BJ (cell line): ENCODE results near the gene FDXR. TPM values are rescaled to one million over a fixed set of nuclear protein-coding genes. Genes with fewer than 3 reads are reported as not detected.

Source experiments
- CTCF ChIA-PET: fragments of 350-600 bp; formaldehyde crosslinking; extraction: SDS; loops from one replicate; lab custom pipeline; 2021; ENCODE audit warnings: antibody characterized with exemption, inconsistent platforms; lab: Yijun Ruan, JAX
- POLR2A ChIA-PET: fragments of 300-600 bp; sonication (Branson Sonifier 250); formaldehyde crosslinking; extraction: SDS; loops from one replicate; lab custom pipeline; 2021; ENCODE audit warnings: antibody characterized with exemption; lab: Charles Lee
- DNase-seq: peaks from one replicate; pipeline ENCODE4 v3.0.0-alpha.2; 2011; ENCODE audit warnings: low read depth
- H3K27me3 ChIP-seq: 2 replicates; pipeline ENCODE4 v1.6.0; 2011; ENCODE audit warnings: low read length; ENCODE audit not compliant: control insufficient read depth, insufficient read depth
- H3K36me3 ChIP-seq: 2 replicates; pipeline ENCODE4 v1.5.1; 2011; ENCODE audit warnings: low read length; ENCODE audit not compliant: control insufficient read depth, insufficient read depth
- H3K4me3 ChIP-seq: 2 replicates; pipeline ENCODE4 v1.5.1; 2011; ENCODE audit warnings: low read depth, mild to moderate bottlenecking, control low read depth, low read length
- CTCF ChIP-seq: IDR thresholded peaks from 2 replicates; pipeline ENCODE4 v1.5.1; 2011; ENCODE audit warnings: low read depth, mild to moderate bottlenecking, control low read depth, inconsistent platforms, low read length, moderate library complexity; ENCODE audit not compliant: insufficient read depth
- polyA plus RNA-seq: library from polyadenylated mRNA; depleted of rRNA; stranded (reverse); fragments of >200 nt; gene quantifications from 2 replicates; pipeline ENCODE4 v1.2.3, GENCODE V29; 2011

The FDXR gene
- polyA plus RNA-seq, 1 experiment, result 38.0 TPM

GRCh38 chr17:74893936-74894671 lies 21.3 kb upstream of the FDXR start:
- CTCF ChIA-PET, result no interaction called here

DNA sequence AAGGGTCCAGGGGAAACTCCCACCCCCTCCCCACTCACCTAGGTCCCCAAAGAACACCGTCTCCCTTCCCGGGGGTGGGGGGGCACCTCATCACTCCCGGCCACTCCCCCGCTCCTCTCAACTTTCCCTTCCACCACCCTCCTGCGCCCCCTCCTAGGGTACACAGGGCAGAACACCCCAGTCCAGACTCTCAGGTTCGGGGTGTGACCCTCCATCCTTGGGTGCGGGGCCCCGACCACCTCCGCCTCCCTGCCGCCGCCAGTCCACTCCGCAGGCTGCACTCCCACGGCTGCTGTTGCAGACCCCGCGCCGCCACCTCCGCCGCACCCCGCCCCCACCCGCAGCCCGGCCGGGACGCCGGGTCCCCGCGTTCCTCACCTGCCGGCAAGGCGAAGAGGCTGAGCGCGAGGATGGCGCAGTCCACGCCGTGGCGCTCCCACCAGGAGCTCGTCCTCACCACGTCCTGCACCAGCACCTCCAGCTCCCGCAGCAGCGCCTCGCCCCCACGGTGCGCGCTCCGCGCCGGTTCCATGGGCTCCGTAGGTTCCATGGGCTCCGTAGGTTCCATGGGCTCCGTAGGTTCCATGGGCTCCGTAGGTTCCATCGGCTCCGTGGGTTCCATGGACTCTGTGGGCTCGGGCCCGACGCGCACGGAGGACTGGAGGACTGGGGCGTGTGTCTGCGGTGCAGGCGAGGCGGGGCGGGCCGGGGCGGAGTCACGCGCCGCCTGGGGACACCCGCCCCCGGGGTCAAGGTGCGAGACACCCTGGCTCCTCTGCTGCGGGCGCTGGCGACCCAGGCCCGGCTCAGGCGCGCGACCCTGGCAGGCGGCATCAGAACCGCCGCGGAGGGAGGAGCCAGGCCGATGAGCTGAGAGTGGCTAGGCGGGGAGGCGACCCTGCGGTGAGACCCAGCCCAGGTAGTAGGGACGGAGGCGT lies 20.4 kb upstream of the FDXR start, which contains the start of gene FADS6:
TSS of gene FADS6 (minus strand) at position 660 of the 938 bp plus-strand sequence. CDS start at position 622, 38 bp downstream.
- no peak for DNase-seq
- no peak for TF ChIP-seq CTCF
- ChIA-PET CTCF (no interaction called here), POLR2A (no interaction called here)
- Histone ChIP-seq H3K36me3 (no peaks in the 10 kb centered on the region), H3K4me3 (no peak within 1 kb of the TSS), H3K27me3 (peaks cover 44% of the 10 kb centered on the region)

More at GRCh38 chr17:74893936-74894671, 21.3 kb upstream of the FDXR start:
- TF ChIP-seq CTCF, result no peak
- POLR2A ChIA-PET, result no interaction called here
- DNase-seq, result no peak
- Histone ChIP-seq H3K27me3 (peaks cover 42% of the 10 kb centered on the region), H3K36me3 (no peaks in the 10 kb centered on the region), H3K4me3 (no peak overlapping the region)

GRCh38 chr17:74892013-74892841 lies 19.4 kb upstream of the FDXR start:
- H3K36me3 ChIP-seq, result no peaks in the 10 kb centered on the region
- CTCF ChIA-PET, result interaction anchor here (0.9 to 1.5 kb wide), 2 partner anchors 12 to 14 kb away, joined by 3 to 5 read pairs; no protein-coding TSS in a partner anchor
- H3K27me3 ChIP-seq, result peaks cover 43% of the 10 kb centered on the region
- TF ChIP-seq CTCF, result no peak
- H3K4me3 ChIP-seq, result no peak overlapping the region
- DNase-seq, result no peak
- POLR2A ChIA-PET, result no interaction called here

DNA sequence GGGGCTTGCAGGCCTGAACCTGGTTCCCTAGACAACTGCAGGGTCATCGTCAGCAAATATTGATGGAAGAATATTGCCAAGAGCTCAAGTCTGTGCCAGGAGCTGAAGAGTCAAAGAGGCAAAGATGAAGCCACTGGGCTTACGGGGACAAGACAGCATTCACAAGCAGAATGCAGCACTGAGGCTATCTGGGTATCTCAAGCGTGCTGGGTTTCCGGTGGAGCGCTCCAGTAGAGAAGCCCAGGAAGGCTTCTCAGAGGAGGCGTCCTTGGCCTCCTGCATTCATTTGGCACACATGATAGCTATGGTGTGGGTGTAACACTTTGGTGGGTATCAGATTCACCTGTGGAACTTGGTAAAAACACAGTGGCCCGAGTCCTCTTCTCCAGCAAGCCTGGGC lies 17.8 kb upstream of the FDXR start:
- TF ChIP-seq CTCF, result no peak
- ChIA-PET CTCF (interaction anchor here (0.7 to 1.1 kb wide), 3 partner anchors 13 to 29 kb away, joined by 3 read pairs; no protein-coding TSS in a partner anchor), POLR2A (no interaction called here)
- Histone ChIP-seq H3K27me3 (peaks cover 38% of the 10 kb centered on the region), H3K36me3 (no peaks in the 10 kb centered on the region), H3K4me3 (no peak overlapping the region)
- DNase-seq, result no peak
